HepG2 (cell line): ENCODE measurements around the gene PROC. TPM values are rescaled to one million over a fixed set of nuclear protein-coding genes. Genes with fewer than 3 reads are reported as not detected.

ENCODE experiments used
- CREB1 ChIP-seq, 2 experiments: fragments of 450-650 bp in 1 of 2; IDR thresholded peaks; 2 replicates each; pipeline ENCODE4 v1.6.1; 2016 to 2017; ENCODE audit warnings: control low read depth in 1 of 2, mild to moderate bottlenecking in 1 of 2, missing compliant biosample characterization in 1 of 2, missing genetic modification characterization in 1 of 2
- ELF4 ChIP-seq: sonication (generic); formaldehyde crosslinking; IDR thresholded peaks from 2 replicates; pipeline ENCODE4 v1.5.0; 2020; ENCODE audit warnings: missing genetic modification reagents, mild to moderate bottlenecking, moderate library complexity, borderline replicate concordance
- HMG20A ChIP-seq: IDR thresholded peaks from 2 replicates; pipeline ENCODE4 v1.6.1; 2016; ENCODE audit warnings: borderline replicate concordance
- IRX3 ChIP-seq: sonication (generic); formaldehyde crosslinking; IDR thresholded peaks from 2 replicates; pipeline ENCODE4 v1.8.1; 2023; ENCODE audit warnings: mild to moderate bottlenecking, low read depth, missing genetic modification reagents, borderline replicate concordance
- NFATC3 ChIP-seq: sonication (generic); formaldehyde crosslinking; IDR thresholded peaks from 2 replicates; pipeline ENCODE4 v1.5.1; 2020; ENCODE audit warnings: mild to moderate bottlenecking, missing genetic modification reagents
- RBAK ChIP-seq: sonication (generic); formaldehyde crosslinking; IDR thresholded peaks from 2 replicates; pipeline ENCODE4 v1.5.1; 2020; ENCODE audit warnings: mild to moderate bottlenecking, missing genetic modification reagents
- THAP11 ChIP-seq: IDR thresholded peaks from 2 replicates; pipeline ENCODE4 v1.6.1; 2016; ENCODE audit warnings: missing biosample characterization, missing genetic modification reagents
- ZMYM2 ChIP-seq: sonication (generic); formaldehyde crosslinking; IDR thresholded peaks from 2 replicates; pipeline ENCODE4 v1.8.0; 2022; ENCODE audit warnings: mild to moderate bottlenecking, missing genetic modification reagents
- ZNF224 ChIP-seq: sonication (generic); formaldehyde crosslinking; IDR thresholded peaks from 2 replicates; pipeline ENCODE4 v1.5.0; 2020; ENCODE audit warnings: mild to moderate bottlenecking, missing genetic modification reagents
- ZZZ3 ChIP-seq: sonication (generic); formaldehyde crosslinking; IDR thresholded peaks from 2 replicates; pipeline ENCODE4 v1.4.0; 2020; ENCODE audit warnings: missing genetic modification reagents, mild to moderate bottlenecking, borderline replicate concordance
- polyA plus RNA-seq, 8 experiments: library from polyadenylated mRNA; depleted of rRNA in 3 of 8; stranded (reverse) in 7 of 8; unstranded in 1 of 8; fragments of >200 nt; fragmentation: Illumina TruSeq in 4 of 8; extraction: Trizol in 4 of 8; gene quantifications; 2 replicates each; pipeline versions ENCODE4 v1.2.1 to v1.2.3, GENCODE V29; 2011 to 2016; ENCODE audit warnings: low read depth in 4 of 8, missing spikeins in 1 of 8, mixed read lengths in 1 of 8; ENCODE audit not compliant: insufficient read depth in 1 of 8
- total RNA-seq, 5 experiments: library from RNA; depleted of rRNA; stranded (reverse); fragments of >200 nt; fragmentation: Illumina TruSeq; extraction: Trizol; gene quantifications; 2 replicates each; pipeline ENCODE4 v1.2.3, GENCODE V29; 2016; ENCODE audit warnings: low read depth in 1 of 5
- TF ChIP-seq, protein P1 (sequence below): sonication (generic); formaldehyde crosslinking; IDR thresholded peaks from 2 replicates; pipeline ENCODE4 v1.5.1; 2020; ENCODE audit warnings: mild to moderate bottlenecking, missing genetic modification reagents, borderline replicate concordance
- TF ChIP-seq, protein P2 (sequence below): sonication (generic); formaldehyde crosslinking; IDR thresholded peaks from 2 replicates; pipeline ENCODE4 v1.8.1; 2023; ENCODE audit warnings: mild to moderate bottlenecking, inconsistent platforms, moderate library complexity, missing genetic modification reagents, borderline replicate concordance
- TF ChIP-seq, protein P3 (sequence below): sonication (generic); formaldehyde crosslinking; IDR thresholded peaks from 2 replicates; pipeline ENCODE4 v1.4.0; 2020; ENCODE audit warnings: missing genetic modification reagents, borderline replicate concordance
- TF ChIP-seq, protein P4 (sequence below), 2 experiments: sonication (generic) in 1 of 2; formaldehyde crosslinking in 1 of 2; IDR thresholded peaks; 2 replicates each; pipeline versions ENCODE4 v1.4.0 to v1.6.1; 2018 to 2020; ENCODE audit warnings: missing genetic modification reagents in 2 of 2, borderline replicate concordance in 1 of 2, low read depth in 1 of 2, mild to moderate bottlenecking in 1 of 2, missing biosample characterization in 1 of 2

Gene PROC
- total and polyA plus RNA-seq, 2 of the 13 experiments (the other 11 are each of a cell fraction or from before 2014, with no cell fraction given): 134 to 185 TPM

DNA sequence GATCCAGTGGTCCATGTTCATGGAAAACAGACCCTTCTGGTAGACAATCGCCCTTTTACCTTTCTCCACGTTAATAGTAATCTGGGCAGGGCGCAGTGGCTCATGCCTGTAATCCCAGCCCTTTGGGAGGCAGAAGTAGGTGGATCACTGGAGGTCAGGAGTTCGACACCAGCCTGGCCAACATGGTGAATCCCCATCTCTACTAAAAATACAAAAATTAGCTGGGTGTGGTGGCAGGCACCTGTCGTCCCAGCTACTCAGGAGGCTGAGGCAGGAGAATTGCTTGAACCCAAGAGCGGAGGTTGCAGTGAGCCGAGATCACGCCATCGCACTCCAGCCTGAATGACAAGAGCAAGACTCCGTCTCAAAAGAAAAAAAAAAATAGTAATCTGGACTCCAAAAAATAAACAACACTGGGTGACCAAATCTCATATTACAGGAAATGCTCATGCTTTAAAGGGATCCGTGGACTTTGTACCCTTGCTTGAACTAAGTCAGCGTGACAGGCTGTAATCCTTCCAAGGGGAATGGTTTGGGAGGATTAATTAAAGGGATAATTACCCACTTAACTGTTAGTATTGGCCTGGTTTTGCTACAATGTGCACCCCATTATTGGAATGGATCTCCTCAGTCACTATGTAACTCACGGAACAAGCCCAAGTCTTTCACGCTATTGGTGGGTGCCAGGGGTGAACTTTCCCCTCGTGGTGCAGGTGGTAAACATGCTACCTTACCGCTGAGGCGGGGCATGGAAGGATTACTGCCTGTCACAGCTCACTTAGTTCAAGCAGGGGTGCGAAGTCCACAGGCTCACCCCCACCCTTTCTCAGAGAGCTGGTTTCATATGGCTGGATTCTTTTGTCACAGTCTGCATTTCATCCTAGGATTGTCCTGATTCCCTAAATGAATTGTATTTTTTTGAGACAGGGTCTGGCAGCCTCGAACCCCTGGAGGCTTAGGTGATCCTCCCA, 36.7 kb downstream of the PROC start (continued):
- TF ChIP-seq, protein P1, sequence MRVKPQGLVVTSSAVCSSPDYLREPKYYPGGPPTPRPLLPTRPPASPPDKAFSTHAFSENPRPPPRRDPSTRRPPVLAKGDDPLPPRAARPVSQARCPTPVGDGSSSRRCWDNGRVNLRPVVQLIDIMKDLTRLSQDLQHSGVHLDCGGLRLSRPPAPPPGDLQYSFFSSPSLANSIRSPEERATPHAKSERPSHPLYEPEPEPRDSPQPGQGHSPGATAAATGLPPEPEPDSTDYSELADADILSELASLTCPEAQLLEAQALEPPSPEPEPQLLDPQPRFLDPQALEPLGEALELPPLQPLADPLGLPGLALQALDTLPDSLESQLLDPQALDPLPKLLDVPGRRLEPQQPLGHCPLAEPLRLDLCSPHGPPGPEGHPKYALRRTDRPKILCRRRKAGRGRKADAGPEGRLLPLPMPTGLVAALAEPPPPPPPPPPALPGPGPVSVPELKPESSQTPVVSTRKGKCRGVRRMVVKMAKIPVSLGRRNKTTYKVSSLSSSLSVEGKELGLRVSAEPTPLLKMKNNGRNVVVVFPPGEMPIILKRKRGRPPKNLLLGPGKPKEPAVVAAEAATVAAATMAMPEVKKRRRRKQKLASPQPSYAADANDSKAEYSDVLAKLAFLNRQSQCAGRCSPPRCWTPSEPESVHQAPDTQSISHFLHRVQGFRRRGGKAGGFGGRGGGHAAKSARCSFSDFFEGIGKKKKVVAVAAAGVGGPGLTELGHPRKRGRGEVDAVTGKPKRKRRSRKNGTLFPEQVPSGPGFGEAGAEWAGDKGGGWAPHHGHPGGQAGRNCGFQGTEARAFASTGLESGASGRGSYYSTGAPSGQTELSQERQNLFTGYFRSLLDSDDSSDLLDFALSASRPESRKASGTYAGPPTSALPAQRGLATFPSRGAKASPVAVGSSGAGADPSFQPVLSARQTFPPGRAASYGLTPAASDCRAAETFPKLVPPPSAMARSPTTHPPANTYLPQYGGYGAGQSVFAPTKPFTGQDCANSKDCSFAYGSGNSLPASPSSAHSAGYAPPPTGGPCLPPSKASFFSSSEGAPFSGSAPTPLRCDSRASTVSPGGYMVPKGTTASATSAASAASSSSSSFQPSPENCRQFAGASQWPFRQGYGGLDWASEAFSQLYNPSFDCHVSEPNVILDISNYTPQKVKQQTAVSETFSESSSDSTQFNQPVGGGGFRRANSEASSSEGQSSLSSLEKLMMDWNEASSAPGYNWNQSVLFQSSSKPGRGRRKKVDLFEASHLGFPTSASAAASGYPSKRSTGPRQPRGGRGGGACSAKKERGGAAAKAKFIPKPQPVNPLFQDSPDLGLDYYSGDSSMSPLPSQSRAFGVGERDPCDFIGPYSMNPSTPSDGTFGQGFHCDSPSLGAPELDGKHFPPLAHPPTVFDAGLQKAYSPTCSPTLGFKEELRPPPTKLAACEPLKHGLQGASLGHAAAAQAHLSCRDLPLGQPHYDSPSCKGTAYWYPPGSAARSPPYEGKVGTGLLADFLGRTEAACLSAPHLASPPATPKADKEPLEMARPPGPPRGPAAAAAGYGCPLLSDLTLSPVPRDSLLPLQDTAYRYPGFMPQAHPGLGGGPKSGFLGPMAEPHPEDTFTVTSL (CRISPR knock-in tag): peak; percentile 90
- TF ChIP-seq THAP11: peak; percentile 83
- peak; percentile 55; the same call in 1 of the 2 replicates for TF ChIP-seq CREB1 (IDR thresholded peaks at IDR 0.05)
- TF ChIP-seq CREB1 (CRISPR knock-in tag; IDR thresholded peaks at IDR 0.05): peak; percentile 82
- TF ChIP-seq RBAK (CRISPR knock-in tag): peak; percentile 82; the same call in 1 of the 2 replicates
- TF ChIP-seq HMG20A (CRISPR knock-in tag): peak; percentile 70; the same call in 1 of the 2 replicates
- TF ChIP-seq, protein P2, sequence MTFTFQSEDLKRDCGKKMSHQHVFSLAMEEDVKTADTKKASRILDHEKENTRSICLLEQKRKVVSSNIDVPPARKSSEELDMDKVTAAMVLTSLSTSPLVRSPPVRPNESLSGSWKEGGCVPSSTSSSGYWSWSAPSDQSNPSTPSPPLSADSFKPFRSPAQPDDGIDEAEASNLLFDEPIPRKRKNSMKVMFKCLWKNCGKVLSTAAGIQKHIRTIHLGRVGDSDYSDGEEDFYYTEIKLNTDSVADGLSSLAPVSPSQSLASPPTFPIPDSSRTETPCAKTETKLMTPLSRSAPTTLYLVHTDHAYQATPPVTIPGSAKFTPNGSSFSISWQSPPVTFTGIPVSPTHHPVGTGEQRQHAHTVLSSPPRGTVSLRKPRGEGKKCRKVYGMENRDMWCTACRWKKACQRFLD (CRISPR knock-in tag): peak; percentile 47; the same call in 1 of the 2 replicates
- peak; percentile 51 for TF ChIP-seq ZZZ3 (CRISPR knock-in tag)
- TF ChIP-seq IRX3 (CRISPR knock-in tag): no peak; the same call in 1 of the 2 replicates
- TF ChIP-seq, protein P3, sequence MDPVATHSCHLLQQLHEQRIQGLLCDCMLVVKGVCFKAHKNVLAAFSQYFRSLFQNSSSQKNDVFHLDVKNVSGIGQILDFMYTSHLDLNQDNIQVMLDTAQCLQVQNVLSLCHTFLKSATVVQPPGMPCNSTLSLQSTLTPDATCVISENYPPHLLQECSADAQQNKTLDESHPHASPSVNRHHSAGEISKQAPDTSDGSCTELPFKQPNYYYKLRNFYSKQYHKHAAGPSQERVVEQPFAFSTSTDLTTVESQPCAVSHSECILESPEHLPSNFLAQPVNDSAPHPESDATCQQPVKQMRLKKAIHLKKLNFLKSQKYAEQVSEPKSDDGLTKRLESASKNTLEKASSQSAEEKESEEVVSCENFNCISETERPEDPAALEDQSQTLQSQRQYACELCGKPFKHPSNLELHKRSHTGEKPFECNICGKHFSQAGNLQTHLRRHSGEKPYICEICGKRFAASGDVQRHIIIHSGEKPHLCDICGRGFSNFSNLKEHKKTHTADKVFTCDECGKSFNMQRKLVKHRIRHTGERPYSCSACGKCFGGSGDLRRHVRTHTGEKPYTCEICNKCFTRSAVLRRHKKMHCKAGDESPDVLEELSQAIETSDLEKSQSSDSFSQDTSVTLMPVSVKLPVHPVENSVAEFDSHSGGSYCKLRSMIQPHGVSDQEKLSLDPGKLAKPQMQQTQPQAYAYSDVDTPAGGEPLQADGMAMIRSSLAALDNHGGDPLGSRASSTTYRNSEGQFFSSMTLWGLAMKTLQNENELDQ (CRISPR knock-in tag): peak; percentile 78; the same call in 1 of the 2 replicates
- TF ChIP-seq ELF4: peak; percentile 77; the same call in 1 of the 2 replicates
- TF ChIP-seq, protein P4, sequence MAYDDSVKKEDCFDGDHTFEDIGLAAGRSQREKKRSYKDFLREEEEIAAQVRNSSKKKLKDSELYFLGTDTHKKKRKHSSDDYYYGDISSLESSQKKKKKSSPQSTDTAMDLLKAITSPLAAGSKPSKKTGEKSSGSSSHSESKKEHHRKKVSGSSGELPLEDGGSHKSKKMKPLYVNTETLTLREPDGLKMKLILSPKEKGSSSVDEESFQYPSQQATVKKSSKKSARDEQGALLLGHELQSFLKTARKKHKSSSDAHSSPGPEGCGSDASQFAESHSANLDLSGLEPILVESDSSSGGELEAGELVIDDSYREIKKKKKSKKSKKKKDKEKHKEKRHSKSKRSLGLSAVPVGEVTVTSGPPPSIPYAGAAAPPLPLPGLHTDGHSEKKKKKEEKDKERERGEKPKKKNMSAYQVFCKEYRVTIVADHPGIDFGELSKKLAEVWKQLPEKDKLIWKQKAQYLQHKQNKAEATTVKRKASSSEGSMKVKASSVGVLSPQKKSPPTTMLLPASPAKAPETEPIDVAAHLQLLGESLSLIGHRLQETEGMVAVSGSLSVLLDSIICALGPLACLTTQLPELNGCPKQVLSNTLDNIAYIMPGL (CRISPR knock-in tag; IDR thresholded peaks at IDR 0.05; ENCODE audit: borderline replicate concordance in 1 of 2, low read depth in 1 of 2): peak; percentile 27 to 88; a peak in 2 of 4 replicates
- TF ChIP-seq ZMYM2 (CRISPR knock-in tag): peak; percentile 99
- peak; percentile 81; the same call in 1 of the 2 replicates for TF ChIP-seq ZNF224 (CRISPR knock-in tag)
- no peak for TF ChIP-seq NFATC3
